T-helper 1 cell (primary cell): Measurements from ENCODE around the gene DOK7.

Source experiments
- DNase-seq, 5 donors: peaks; one replicate each; pipeline ENCODE4 v3.0.0-alpha.2; 2012 to 2020
- total RNA-seq, 4 donors: gene quantifications; one replicate each; lab custom pipeline; 2026; lab: John Stamatoyannopoulos, UW

Gene DOK7, protein sequence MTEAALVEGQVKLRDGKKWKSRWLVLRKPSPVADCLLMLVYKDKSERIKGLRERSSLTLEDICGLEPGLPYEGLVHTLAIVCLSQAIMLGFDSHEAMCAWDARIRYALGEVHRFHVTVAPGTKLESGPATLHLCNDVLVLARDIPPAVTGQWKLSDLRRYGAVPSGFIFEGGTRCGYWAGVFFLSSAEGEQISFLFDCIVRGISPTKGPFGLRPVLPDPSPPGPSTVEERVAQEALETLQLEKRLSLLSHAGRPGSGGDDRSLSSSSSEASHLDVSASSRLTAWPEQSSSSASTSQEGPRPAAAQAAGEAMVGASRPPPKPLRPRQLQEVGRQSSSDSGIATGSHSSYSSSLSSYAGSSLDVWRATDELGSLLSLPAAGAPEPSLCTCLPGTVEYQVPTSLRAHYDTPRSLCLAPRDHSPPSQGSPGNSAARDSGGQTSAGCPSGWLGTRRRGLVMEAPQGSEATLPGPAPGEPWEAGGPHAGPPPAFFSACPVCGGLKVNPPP
- total RNA-seq = 0 reads per million in 4 donors

DNA sequence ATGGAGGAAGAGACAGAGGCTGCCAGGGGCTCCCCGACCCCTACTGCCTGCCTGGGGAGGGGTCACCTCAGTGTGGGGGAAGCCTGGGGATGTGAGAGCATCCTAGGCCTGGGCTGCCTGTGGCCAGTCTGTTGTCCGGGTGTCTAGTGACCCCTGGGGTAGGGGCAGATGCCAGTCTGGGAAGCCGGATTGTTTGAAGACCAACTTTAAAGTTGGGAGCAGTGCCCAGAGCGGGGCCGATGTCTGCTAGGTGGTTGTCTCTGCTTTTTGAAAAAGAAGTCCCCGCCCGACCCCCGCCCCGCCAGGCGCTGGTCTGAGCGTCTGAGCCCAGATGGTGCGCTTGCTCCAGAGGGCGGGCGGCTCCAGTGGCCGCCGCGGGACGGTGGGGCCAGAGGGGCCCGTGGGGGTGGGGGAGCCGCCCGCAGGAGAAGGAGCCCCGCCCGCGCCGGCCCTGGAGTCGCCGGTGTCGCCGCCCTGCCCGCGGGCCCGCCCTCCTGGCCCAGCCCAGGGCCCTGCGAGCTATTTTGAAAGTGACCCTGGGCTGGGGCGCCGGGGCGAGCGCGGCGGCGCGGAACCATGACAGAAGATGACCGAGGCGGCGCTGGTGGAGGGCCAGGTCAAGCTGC lies at the start of gene DOK7:
DOK7 (plus strand) TSS at position 517 of the 626 bp plus-strand sequence; CDS start at position 587, 70 bp downstream.
- no peak for DNase-seq

DNA sequence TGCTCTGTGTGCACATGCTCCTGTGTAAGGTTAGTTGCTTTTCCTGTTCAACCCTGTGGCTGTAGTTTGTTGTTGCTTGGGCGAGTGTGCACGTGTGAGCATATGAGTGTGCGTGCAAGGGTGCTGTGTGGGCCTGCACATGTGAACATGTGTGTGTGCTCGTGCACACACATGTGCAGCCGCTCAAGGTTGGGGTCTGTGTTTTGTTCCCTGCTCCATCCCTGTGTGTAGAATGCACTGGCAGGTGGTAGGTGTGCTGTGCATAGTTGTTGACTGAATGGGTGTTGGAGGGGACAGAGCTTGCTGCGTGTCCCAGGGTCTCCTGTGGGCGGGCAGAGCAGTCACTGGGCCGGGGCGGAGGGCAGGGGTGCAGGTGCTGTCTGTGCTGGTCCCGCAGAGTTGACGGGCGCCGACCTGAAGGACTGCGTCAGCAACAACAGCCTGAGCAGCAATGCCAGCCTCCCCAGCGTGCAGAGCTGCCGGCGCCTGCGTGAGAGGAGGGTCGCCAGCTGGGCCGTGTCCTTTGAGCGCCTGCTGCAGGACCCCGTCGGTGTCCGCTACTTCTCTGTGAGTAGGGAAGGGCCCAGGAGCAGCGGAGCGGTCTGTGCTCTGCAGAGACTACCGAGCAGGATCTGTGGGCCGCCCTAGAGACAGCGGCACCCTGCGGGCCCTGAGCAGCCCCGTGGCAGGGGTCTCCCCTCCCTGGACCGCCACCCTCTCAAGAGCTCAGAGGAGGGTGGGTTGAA lies 49.3 kb upstream of the DOK7 start:
- no peak for DNase-seq

DNA sequence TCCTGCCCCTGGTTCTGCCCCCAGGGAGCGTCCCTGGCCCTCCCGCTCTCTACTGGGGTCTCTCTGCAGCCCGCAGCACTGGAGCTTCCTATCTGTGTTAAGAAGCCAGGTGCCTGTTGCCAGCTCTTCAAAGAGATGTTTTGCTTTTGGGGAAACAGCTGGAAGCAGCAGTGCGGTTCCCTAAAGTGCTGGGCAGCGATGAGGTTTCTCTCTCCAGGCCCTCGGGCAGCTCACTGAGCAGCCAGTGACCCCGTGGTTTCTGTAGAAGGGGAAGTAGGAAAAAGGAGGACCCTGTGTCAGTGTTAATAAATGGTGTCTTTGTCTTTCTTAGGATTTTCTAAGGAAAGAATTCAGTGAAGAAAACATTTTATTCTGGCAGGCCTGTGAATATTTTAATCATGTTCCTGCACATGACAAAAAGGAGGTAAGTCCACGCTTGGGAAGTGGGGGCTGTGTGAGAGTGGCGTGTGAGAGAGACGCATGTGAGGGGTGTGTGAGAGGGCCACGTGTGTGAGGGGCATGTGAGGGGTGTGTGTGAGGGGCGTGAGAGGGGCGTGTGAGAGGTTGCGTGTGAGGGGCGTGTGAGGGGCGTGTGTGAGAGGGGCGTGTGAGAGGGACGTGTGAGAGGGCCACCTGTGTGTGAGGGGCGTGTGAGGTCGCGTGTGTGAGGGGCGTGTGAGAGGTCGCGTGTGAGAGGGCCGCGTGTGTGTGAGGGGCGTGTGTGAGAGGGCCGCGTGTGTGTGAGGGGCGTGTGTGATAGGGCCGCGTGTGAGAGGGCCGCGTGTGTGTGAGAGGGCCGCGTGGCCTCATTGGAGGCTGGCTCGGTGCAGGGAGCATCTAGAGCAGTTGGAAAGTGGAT lies 48.5 kb upstream of the DOK7 start:
- DNase-seq = no peak

DNA sequence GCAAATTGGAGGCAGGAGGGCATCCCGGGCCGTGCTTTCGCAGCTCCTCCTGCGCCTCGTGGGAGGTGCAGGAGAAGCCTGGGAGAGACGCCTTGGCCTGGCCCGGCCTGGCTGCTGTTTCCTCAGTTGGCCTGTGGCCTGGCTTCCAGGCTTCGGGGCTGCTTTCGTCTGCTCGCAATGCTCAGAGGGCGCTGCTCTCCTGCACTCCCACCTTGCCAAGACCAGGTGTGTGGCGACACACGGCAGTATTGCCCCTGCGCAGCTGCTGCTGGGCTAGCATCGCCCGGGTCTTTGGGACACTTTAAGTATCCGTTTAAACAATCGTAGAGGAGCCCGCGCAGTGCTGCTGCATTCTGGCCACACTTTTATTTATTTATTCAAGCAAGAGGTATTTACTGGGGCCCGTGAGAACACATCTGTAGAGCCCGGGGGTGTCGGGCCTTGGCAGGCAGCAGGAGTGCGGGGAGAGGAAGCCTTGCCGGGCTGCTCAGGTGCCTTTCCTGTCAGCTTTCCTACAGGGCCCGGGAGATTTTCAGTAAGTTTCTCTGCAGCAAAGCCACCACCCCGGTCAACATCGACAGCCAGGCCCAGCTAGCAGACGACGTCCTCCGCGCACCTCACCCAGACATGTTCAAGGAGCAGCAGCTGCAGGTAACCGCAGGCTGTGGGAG lies 47.5 kb upstream of the DOK7 start:
- DNase-seq = no peak

DNA sequence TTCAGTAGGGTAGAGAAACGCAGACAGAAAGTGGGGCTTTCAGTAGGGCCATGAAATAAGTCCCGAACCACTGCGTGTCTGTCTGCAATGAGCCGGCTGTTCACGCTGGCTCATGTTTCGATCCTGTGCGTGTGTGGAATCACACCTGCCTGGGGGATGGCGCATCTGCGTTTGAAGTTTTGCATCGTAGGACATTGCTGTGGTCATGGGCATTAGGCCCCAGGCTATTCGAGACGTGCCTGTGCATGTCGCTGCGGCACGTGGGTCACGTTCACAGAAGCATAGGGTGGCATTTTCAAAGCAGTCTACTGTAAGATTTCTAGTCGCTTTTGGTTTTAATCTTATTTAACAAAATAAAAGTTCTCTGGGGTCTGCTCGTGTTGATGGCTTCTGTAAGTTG lies 46.8 kb upstream of the DOK7 start:
- no peak for DNase-seq

DNA sequence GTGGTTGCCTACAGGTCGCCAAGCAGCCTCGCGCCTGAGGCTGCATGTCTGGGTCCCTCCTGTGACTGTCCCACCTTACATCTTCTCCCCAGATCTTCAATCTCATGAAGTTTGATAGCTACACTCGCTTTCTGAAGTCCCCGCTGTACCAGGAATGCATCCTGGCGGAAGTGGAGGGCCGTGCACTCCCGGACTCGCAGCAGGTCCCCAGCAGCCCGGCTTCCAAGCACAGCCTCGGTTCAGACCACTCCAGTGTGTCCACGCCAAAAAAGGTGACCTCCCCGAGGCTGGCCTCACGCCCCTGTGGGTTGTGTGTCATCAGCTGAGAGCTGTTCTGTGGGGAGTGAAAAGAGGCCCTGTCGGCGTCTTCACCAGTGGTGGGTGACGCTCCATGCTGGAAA lies 46.3 kb upstream of the DOK7 start:
- DNase-seq = no peak

DNA sequence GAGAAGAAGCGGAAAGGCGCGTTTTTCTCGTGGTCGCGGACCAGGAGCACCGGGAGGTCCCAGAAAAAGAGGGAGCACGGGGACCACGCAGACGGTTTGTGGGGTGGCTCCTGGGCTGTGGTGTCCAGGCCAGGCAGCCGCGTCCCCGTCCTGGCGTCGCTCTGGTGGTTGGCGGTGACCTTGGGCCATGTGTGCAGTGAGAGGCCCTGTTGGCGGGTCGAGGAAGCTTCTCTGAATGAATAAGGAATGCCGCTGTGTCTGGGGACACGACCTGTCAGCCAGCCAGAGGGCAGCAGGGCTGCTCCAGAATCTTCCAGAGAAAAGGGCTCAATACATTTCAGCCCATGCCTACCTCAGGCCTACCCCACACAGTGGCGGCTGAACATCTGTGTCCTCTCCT lies 45.7 kb upstream of the DOK7 start:
- DNase-seq = no peak

DNA sequence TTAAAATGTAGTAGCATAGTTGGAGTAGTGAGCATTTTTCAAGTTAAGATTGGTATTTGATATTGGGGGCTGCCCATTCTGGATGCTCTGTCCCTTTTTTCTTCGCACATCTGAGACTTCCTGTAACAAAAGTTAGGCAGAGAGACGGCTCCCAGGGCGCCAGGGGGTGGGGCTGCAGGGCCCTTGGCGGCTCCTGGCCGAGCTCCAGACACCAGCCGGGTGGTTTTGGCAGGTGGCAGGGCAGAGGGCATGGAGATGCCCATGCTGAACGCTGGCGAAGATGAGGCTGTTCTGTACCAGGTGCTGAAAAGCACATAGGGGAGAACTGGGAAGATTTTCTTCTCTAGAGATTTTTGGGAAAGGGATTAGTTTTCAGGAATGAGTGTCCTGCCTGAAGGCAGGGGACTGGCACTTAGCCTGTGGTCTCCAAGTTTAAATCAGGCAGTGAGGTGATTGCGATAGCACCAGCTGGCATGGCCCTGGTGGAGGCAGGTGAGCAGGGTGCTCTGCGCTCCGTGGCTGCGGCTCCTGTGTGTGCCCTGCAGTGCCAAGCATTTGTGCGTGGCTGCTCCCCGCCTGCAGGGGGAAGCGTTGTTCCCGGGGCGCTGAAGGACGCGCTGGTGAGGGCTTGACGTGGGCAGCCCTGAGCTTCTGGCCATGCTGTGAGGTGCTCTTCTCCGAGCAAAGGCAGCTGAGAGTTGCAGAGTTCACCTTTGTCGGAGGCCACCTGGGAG lies 44.9 kb upstream of the DOK7 start:
- DNase-seq = no peak

DNA sequence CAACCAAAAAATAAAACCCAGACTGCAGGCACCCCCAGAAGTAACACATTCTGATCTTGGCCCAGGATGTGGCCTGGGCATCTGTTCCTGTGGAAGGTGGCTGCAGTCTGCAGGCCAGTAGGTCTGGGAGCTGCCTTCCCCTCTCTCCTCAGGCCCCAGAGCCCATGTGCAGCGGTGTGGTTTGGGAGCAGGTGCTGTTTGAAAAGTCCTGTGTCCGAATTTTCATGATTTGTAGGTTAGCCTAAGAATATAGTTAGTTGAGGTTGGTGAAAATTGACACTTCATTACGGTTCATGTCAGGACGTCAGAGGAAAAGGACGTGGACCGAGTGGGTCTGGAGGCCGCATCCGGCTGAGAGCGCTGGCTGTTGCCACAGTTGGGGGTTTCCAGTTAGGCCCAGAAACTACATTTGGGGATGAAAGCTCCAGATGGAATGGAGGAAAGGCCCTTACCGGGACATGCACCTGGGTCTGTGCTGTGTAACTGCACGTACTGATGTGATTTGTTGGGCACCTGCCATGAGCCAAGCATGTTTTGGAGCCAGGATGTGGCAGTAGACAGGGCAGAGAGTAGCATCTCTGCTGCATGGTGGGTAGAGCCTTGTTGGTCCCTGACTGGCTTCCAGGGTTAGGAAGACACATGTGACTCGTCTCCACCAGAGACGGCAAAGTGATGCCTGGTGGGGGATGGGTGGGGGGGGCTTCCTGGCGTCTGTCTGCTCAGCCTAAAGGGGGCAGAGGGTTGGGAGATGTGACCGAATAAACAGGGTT lies 43.1 kb upstream of the DOK7 start:
- DNase-seq = no peak

DNA sequence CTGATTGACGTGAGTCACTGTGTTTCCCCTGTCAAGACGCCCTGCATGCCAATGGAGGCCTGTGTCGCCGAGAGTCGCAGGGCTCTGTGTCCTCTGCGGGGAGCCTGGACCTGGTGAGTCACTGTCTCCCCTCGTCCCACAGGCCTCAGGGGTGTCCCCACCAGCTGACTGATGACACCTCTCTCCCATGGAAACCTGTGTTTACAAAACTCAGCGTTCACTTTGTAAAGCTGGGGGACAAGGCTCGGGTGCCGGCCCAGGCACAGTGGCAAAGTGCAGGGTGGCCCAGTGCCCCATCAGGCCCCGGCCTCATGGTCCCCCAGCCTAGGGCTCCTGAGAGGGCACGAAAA lies 42.5 kb upstream of the DOK7 start:
- DNase-seq = no peak

DNA sequence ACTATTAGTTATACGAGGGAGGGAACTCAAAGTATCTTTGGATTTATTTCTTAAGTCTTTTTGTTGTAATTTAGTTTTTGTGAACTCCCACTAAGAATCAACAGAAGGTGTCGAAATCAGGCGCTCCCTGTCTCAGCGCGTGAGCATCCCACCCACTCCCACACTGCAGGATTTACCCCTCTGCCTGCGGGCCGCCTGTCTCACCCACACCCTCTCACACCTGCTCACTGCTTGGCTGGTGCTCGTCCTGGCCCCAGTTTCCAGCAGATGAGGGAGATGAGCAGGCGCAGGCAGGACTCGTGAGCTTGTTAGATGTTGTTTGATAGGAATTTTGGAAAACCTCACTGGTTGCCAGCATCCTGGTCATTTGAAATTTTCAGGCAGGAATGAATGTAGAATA lies 42.1 kb upstream of the DOK7 start:
- DNase-seq = no peak

DNA sequence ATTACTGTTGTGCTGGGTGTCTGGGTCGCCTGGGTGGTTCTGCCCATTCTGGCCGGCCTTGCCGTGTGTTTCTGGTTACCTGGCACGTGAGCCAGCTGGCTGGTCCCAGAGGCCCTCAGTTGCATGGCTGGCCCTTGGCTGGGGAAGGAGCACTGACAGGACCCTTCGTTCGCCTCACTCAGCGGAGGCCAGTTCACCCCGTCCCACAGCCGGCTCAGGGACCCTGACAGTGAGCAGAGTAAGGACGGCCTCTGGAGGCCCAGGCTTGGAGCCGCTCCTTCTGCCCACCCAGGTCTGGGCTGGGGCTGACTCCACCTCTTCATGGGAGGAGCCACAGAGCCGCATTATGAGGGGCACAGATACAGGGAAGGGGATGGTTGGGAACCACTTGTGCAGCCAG lies 41.6 kb upstream of the DOK7 start:
- no peak for DNase-seq

DNA sequence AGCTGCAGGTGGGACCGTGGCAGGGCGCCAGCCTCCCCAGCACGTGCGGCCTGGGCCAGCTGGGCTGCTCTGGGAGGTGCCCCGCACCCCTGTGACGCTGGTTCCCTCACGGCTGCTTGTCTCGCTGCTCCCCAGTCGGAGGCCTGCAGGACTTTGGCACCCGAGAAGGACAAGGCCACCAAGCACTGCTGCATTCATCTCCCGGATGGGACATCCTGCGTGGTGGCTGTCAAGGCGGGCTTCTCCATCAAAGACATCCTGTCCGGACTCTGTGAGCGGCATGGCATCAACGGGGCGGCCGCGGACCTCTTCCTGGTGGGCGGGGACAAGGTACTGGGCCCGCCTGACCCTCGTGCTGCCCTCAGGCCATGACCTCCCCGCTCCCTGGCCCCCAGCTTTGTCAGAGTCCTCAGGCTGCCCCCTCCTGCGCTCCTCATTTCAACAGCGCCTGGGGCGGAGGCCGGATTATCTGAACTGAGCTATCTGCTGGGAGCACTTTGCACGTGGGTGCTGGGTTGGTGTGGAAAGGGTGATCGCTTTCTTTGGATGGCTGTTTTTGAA lies 40.8 kb upstream of the DOK7 start:
- DNase-seq = no peak

DNA sequence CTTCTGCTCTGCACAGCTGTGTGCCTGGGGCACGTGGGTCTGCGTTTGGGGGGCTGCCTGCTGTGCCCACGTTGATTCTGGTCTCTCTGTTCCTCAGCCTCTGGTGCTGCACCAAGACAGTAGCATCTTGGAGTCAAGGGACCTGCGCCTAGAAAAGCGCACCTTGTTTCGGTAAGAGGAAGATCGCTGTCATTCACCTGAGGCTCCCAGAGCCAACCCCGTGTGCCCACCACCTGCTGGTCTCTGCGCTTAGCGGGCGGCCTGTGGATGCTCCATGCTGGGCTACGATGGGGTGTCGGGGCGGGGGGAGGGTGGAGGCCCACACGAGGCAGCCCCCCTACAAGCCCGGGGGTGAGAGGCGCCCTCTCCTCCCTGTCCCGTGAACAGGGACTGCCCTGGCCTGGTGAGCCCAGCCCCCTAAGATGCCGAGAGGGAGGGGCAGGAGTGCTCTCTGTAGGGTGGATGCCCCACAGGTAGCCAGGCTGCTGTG lies 40.3 kb upstream of the DOK7 start:
- DNase-seq = no peak

DNA sequence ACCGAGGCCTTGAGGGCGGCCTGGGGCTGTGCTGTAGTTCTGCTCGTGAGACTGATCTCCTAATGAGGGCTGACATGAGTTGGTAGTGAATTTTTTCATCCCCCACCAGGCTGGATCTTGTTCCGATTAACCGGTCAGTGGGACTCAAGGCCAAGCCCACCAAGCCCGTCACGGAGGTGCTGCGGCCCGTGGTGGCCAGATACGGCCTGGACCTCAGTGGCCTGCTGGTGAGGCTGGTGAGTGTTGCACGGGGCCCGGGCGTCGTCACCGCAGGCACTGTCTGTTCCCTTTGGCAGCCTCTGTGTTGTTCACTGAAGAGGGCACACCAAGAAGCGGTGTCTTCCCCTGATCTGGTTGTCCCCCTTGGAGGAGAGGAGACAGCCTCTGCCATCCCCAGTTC lies 39.7 kb upstream of the DOK7 start:
- DNase-seq = no peak

DNA sequence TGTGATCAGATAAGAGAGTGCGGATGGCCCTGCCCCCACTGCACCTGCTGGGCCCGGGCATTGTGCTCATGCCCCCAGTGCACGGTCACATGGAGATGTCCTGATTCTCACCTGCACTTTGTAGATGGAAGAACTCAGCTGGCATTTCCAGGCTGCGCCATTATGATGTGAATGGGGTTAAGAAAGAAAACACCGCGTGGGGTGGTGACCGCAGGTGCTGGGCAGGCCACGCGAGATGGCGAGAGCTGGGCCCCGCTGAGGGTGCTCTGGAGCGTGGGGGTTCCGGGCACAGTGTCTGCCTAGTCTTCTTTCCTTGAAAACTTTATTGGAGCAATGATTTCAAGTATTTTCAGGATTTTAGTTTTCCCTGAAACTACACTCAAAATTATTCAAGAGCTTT lies 39.2 kb upstream of the DOK7 start:
- no peak for DNase-seq

DNA sequence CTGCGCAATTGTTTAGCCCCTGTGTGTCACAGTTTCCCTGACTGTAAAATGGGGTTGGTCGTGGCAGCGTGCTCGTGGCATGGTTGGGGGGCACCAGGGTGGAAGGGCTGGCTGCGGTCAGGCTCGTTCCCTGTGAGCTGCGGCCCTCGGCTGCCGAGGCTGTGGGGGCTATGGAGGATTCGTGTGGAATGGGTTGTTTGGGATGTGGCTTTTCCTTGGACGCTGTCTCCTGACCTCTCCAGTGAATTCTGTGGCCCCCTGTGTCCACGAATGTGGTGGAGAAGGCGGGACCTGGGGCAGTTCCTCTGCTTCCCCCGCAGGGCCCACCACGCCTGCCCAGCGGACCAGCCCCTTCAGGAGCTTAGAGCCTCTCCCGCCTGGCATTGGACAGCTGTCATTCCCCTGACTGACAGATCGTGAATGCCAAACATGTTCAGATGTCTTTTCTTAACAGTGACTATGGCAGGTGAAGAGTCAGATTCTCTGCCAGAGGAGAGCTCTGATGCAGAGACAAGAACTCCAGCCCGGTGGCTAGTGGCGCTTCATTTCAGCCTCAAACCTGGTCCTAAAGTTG lies 38.5 kb upstream of the DOK7 start:
- DNase-seq = no peak

DNA sequence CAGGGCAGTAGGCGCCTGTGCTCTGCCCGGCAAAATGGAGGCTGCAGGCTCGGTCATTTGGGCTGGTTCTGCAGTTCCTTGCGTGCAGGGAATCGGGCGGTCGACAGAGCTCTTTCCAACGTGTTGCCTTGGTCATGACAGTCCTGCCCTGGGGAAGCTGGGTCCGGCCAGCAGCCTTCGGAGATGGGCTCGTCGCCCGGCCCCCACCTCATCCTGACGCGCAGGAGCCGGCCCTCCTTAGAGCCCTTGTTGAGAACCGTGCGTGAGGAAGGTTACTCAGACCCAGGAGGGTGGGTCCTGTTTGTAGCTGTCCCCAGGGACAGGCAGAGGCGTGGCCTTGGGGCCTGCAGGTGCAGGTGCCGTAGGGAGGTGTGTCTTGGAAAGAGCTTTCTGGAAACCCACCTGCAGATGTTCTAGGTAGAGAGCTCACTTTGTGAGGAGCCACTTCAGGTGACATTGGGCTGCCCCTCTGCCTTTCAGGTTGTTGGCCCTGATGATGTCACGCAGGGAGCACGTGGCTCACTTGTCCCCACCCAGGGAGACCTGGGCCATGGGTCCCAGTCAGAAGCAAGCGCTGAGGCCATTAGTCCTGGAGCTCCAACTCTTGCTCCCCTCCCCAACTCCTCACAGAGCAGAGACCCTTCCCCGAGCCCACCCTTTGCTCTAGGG lies 36.5 kb upstream of the DOK7 start:
- DNase-seq = no peak

DNA sequence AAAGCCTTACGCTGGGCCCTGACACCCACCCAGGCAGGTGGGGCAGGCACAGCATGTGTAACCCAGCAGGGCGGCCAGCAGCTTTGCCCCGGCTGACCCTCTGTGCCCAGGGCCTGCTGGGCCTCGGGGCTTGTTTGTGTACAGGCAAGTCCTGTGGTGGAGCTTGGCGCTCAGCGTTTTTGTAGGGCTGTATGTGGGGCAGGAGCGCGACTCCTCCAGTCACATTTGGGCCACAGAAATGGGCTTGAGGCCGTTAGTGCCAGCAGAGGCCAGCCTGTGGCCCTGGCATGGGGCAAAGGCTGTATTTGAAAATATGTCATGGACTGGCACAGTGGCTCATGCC lies 36.0 kb upstream of the DOK7 start:
- DNase-seq = no peak
